ENCODE measurements around the gene SLC25A40. TPM values are rescaled to one million over a fixed set of nuclear protein-coding genes. Genes with fewer than 3 reads are reported as not detected.

The SLC25A40 gene
- polyA plus RNA-seq, 1 of the 3 experiments (the other 2 are of a cell fraction), result 5.5 TPM

DNA sequence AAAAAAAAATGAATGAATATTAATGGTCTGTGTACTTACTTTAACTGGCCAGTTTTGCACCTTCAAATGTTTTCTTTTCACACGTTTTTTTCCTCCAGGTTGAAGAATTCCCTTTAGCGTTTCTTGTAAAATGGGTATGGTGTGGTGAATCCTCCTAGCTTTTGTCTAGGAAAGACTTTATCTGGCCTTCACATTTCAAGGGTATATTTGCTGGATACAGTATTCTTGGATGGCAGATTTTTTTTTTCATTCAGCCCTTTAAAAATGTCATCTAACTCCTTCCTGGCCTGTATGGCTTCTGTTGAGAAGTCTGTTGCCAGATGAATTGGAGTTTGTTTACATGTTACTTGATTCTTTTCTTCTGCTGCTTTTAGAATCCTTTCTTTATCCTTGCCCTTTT lies 10.1 kb downstream of the SLC25A40 start:
- ChIA-PET CTCF (no interaction called here), POLR2A (no interaction called here)
- peaks cover 14% of the 10 kb centered on the region; the same call in 1 of the 2 replicates for H3K9me3 ChIP-seq
- 0 out of 2 replicates have a peak, but pooled peaks cover 3% of the 10 kb centered on the region for H3K9me2 ChIP-seq
- H3K36me3 ChIP-seq (replicated peaks in 1 of 2; ENCODE audit: control insufficient read depth in 1 of 2, insufficient read depth in 2 of 2, low read length in 1 of 2), result peaks cover 3 to 28% of the 10 kb centered on the region in 2 experiments
- no peaks in the 10 kb centered on the region for H3K4me1 ChIP-seq (ENCODE audit: control insufficient read depth in 1 of 2, insufficient read depth in 2 of 2, low read depth in 1 of 2, low read length in 1 of 2)
- no peak overlapping the region for H2AFZ ChIP-seq (ENCODE audit: low read depth)
- H4K20me1 ChIP-seq (ENCODE audit: insufficient read depth), result no peaks in the 10 kb centered on the region
- H3K4me3 ChIP-seq (ENCODE audit: low read depth in 2 of 2, low read length in 1 of 2), result no peak overlapping the region
- TF ChIP-seq POLR2AphosphoS5 (IDR thresholded peaks at IDR 0.05; ENCODE audit: low read depth, low read length) (no peak), JUND (IDR thresholded peaks at IDR 0.05) (no peak), TAF1 (IDR thresholded peaks at IDR 0.05; ENCODE audit: borderline replicate concordance, low read depth, low read length) (no peak), FOSL2 (IDR thresholded peaks at IDR 0.05; ENCODE audit: borderline replicate concordance, low read depth) (no peak)
- no peak overlapping the region for H3K27ac ChIP-seq (ENCODE audit: low read depth in 2 of 2, low read length in 1 of 2)
- H3K27me3 ChIP-seq (ENCODE audit: insufficient read depth), result no peaks in the 10 kb centered on the region
- no peak overlapping the region for H3K4me2 ChIP-seq
- H3K9ac ChIP-seq, result no peak overlapping the region
- DNase-seq, result no peak
- 88% methylated on average over 2 of the region's 2 CpGs for WGBS (ENCODE audit: low lambda C conversion rate)
- H3F3A ChIP-seq (replicated peaks; ENCODE audit: insufficient read depth), result no peaks in the 10 kb centered on the region
- peaks cover 35% of the 10 kb centered on the region for H3K79me2 ChIP-seq (ENCODE audit: insufficient read depth)

DNA sequence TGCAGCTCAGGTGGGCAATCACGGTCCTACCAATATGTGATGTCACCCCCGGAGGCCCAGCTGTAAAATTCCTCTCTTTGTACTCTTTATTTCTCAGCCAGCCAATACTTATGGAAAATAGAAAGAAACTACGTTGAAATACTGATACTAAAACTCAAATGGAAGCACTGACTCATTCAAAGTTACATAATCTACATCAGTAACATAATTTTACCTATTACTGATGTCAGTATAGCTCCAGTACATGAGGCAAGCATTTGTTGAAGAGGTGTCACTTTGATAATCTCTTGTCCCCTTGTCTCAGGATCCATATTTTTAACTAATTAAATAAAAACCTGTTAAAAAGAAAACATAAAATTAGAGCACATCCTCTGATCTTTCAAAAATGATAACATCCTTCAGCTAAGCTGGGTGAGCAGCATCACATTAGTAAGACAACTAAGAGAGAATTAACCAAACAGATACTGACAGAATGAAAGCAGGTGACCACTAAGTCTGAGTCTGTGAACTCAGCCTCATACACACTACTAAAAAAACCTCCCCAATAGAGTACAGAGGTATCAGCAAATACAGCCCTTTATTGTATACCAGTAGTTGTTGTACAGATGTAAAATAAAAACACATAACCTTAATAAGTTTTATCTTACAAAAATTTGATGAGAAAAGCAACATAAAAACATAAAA lies 17.6 kb downstream of the SLC25A40 start:
- H3K9ac ChIP-seq, result no peak overlapping the region
- H3K4me2 ChIP-seq, result no peak overlapping the region
- H3F3A ChIP-seq (replicated peaks; ENCODE audit: insufficient read depth), result peaks cover 4% of the 10 kb centered on the region
- no peak for DNase-seq
- H3K79me2 ChIP-seq (ENCODE audit: insufficient read depth), result 0 out of 2 replicates have a peak, but pooled peaks cover 4% of the 10 kb centered on the region
- no peaks in the 10 kb centered on the region for H3K27me3 ChIP-seq (ENCODE audit: insufficient read depth)
- POLR2A ChIA-PET, result no interaction called here
- no peak overlapping the region for H2AFZ ChIP-seq (ENCODE audit: low read depth)
- no peaks in the 10 kb centered on the region for H4K20me1 ChIP-seq (ENCODE audit: insufficient read depth)
- H3K4me3 ChIP-seq (ENCODE audit: low read depth in 2 of 2, low read length in 1 of 2), result no peak overlapping the region
- peaks cover 44 to 46% of the 10 kb centered on the region in 2 experiments for H3K36me3 ChIP-seq (replicated peaks in 1 of 2; ENCODE audit: control insufficient read depth in 1 of 2, insufficient read depth in 2 of 2, low read length in 1 of 2)
- no peaks in the 10 kb centered on the region for H3K9me2 ChIP-seq
- no peak overlapping the region for H3K27ac ChIP-seq (ENCODE audit: low read depth in 2 of 2, low read length in 1 of 2)
- no peaks in the 10 kb centered on the region for H3K4me1 ChIP-seq (ENCODE audit: control insufficient read depth in 1 of 2, insufficient read depth in 2 of 2, low read depth in 1 of 2, low read length in 1 of 2)
- TF ChIP-seq, protein P1, sequence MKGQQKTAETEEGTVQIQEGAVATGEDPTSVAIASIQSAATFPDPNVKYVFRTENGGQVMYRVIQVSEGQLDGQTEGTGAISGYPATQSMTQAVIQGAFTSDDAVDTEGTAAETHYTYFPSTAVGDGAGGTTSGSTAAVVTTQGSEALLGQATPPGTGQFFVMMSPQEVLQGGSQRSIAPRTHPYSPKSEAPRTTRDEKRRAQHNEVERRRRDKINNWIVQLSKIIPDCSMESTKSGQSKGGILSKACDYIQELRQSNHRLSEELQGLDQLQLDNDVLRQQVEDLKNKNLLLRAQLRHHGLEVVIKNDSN (IDR thresholded peaks at IDR 0.05; ENCODE audit: borderline replicate concordance, low read depth), result no peak
- TF ChIP-seq FOXJ3 (CRISPR knock-in tag; IDR thresholded peaks at IDR 0.05), result no peak
- no peak for TF ChIP-seq POLR2AphosphoS5 (IDR thresholded peaks at IDR 0.05; ENCODE audit: low read depth, low read length)
- no peak for TF ChIP-seq EP300 (IDR thresholded peaks at IDR 0.05; ENCODE audit: borderline replicate concordance in 1 of 2, low read depth in 1 of 2, low read length in 1 of 2)
- TF ChIP-seq MXI1 (IDR thresholded peaks at IDR 0.05; ENCODE audit: low read depth, low read length), result no peak
- TF ChIP-seq YY1 (IDR thresholded peaks at IDR 0.05; ENCODE audit: low read depth), result no peak
- no peak for TF ChIP-seq SIN3A (IDR thresholded peaks at IDR 0.05; ENCODE audit: borderline replicate concordance, low read depth, low read length)
- 92% methylated on average over 3 of the region's 3 CpGs for whole genome bisulfite sequencing (ENCODE audit: low lambda C conversion rate)
- CTCF ChIA-PET, result no interaction called here
- H3K9me3 ChIP-seq, result no peaks in the 10 kb centered on the region

Data from SK-N-SH (cell line).